Activated T-helper 1 cell treated with anti-CD3 and anti-CD28 coated beads, Interleukin-12 subunit alpha, Interleukin-12 subunit beta, Interleukin-2, Interleukin-4 antibody, amounts not matched to agents 30 ng/mL and 10 ng/mL and 1 ng/mL, durations not matched to agents 14 hours and 24 hours and 36 hours (primary cell): ENCODE measurements around the gene SPATA12. TPM values are rescaled to one million over a fixed set of nuclear protein-coding genes. Genes with fewer than 3 reads are reported as not detected.

Source experiments
- DNase-seq: peaks from one replicate; pipeline ENCODE4 v3.0.0; 2021; ENCODE audit warnings: low spot score
- H3K27ac Mint-ChIP-seq: one replicate; pipeline ENCODE4 v1.8.0; 2021; ENCODE audit warnings: mild to moderate bottlenecking, mixed read lengths
- H3K27me3 Mint-ChIP-seq: one replicate; pipeline ENCODE4 v1.8.0; 2022; ENCODE audit warnings: mild to moderate bottlenecking, moderate library complexity, mixed read lengths; ENCODE audit not compliant: insufficient read depth
- H3K36me3 Mint-ChIP-seq: one replicate; pipeline ENCODE4 v1.8.0; 2021; ENCODE audit warnings: low read depth, mixed read lengths
- H3K4me1 Mint-ChIP-seq: one replicate; pipeline ENCODE4 v1.8.0; 2021; ENCODE audit warnings: low read depth, mixed read lengths
- H3K4me3 Mint-ChIP-seq: one replicate; pipeline ENCODE4 v1.8.0; 2021; ENCODE audit warnings: mild to moderate bottlenecking, moderate library complexity, mixed read lengths
- H3K9me3 Mint-ChIP-seq: one replicate; pipeline ENCODE4 v1.8.0; 2021; ENCODE audit warnings: mixed read lengths
- intact Hi-C: fragments of 100-400 bp; cut with micrococcal nuclease; formaldehyde crosslinking; loops from one replicate; pipeline ENCODE4 v1.15.1; 2024
- total RNA-seq: library from RNA; stranded (reverse); gene quantifications from 2 replicates; pipeline ENCODE4 v1.2.3, GENCODE V29; 2022

SPATA12 gene
- total RNA-seq, 1 donor from 2014 or later = not detected

DNA sequence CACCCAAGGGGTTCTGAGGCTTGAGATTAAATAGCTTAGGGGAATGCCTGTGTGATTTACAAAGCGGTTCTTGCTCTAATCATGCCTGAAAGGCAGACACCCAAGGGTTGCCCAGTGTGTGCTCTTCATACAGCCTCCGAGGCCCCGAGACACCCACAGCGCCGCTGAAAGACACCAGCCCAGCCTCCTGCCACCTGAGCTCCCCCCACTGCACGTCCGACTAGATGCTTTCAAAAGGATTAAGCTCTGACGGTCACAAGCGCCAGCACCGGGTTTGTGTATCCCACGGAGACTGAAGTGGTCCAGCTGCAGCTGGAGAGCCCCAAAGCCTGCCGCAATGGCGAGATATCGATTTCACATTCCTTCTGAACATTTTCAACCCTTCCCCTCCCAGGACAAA lies 50.3 kb downstream of the SPATA12 start:
- H3K27ac Mint-ChIP-seq = no peak overlapping the region
- DNase-seq = no peak
- no peaks in the 10 kb centered on the region for H3K4me1 Mint-ChIP-seq
- intact Hi-C loops = no loop called here
- no peaks in the 10 kb centered on the region for H3K36me3 Mint-ChIP-seq
- no peak overlapping the region for H3K4me3 Mint-ChIP-seq
- H3K9me3 Mint-ChIP-seq = no peaks in the 10 kb centered on the region
- peaks cover 7% of the 10 kb centered on the region for H3K27me3 Mint-ChIP-seq

DNA sequence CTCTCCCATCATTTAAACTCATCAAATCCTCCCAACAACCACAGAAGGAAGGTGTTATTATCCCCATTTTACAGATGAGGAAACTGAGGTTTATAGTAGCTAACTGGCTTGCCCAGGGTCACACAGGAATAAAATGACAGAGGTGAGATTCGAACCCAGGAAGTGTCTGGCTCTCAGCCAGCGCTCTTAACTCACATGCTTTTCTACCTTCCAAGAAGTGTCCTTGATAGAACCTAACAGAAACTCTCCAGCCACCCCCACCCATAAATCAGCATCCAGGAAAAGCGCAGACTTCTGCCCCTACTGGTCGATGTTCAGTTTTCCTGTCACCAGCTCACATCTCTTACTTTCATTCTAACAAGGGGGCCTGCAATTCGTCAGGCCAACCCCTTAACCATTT lies 51.7 kb downstream of the SPATA12 start:
- Mint-ChIP-seq H3K27ac (no peak overlapping the region), H3K36me3 (no peaks in the 10 kb centered on the region), H3K4me3 (no peak overlapping the region), H3K9me3 (no peaks in the 10 kb centered on the region), H3K27me3 (peaks cover 9% of the 10 kb centered on the region), H3K4me1 (no peaks in the 10 kb centered on the region)
- no peak for DNase-seq
- intact Hi-C loops = no loop called here

GRCh38 chr3:57116501-57116900 lies 56.0 kb downstream of the SPATA12 start:
- intact Hi-C loops = no loop called here
- DNase-seq = no peak
- no peaks in the 10 kb centered on the region for H3K9me3 Mint-ChIP-seq
- H3K4me3 Mint-ChIP-seq = no peak overlapping the region
- H3K36me3 Mint-ChIP-seq = no peaks in the 10 kb centered on the region
- H3K4me1 Mint-ChIP-seq = no peaks in the 10 kb centered on the region
- H3K27me3 Mint-ChIP-seq = peaks cover 19% of the 10 kb centered on the region
- no peak overlapping the region for H3K27ac Mint-ChIP-seq

GRCh38 chr3:57118254-57118653 lies 57.8 kb downstream of the SPATA12 start:
- Mint-ChIP-seq H3K27me3 (peaks cover 21% of the 10 kb centered on the region), H3K4me3 (no peak overlapping the region), H3K9me3 (no peaks in the 10 kb centered on the region), H3K4me1 (no peaks in the 10 kb centered on the region), H3K27ac (no peak overlapping the region), H3K36me3 (no peaks in the 10 kb centered on the region)
- no peak for DNase-seq
- intact Hi-C loops = no loop called here

DNA sequence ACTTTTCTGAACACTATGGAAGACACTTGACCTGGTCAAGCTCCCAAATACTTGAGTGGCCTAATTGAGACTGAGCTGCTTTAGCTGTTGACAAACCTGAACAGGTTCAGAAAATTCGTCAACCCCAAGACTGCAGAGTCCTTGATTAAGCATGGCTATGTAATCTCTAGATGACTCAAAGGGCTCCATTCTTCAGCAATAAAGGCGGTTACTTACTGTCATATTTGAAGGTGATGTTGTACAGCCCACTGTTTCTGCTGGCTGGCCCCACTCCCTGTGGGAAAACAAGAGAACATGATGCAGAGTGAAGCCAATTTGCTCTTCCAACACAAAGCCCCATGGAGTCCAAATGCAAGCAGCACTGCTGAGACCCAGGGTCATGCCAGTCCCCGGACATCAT lies 59.6 kb downstream of the SPATA12 start:
- Mint-ChIP-seq H3K27ac (no peak overlapping the region), H3K4me3 (no peak overlapping the region), H3K9me3 (no peaks in the 10 kb centered on the region), H3K36me3 (no peaks in the 10 kb centered on the region), H3K4me1 (no peaks in the 10 kb centered on the region), H3K27me3 (peaks cover 21% of the 10 kb centered on the region)
- intact Hi-C loops = no loop called here
- DNase-seq = no peak

- peaks cover 16% of the 10 kb centered on the region for H3K27me3 Mint-ChIP-seq
- H3K9me3 Mint-ChIP-seq = no peaks in the 10 kb centered on the region
- DNase-seq = no peak
- no peaks in the 10 kb centered on the region for H3K4me1 Mint-ChIP-seq
- no peak overlapping the region for H3K27ac Mint-ChIP-seq
- H3K36me3 Mint-ChIP-seq = no peaks in the 10 kb centered on the region
- no peak overlapping the region for H3K4me3 Mint-ChIP-seq
- intact Hi-C loops = no loop called here
Measured at GRCh38 chr3:57120451-57121174, 60.1 kb downstream of the SPATA12 start.

Other genes starting within 250 kb of the SPATA12 start
- 0.15 TPM in 1 of 2 replicates, not detected in the other for gene IL17RD, start 104.7 kb downstream of the SPATA12 start, total RNA-seq
- gene HESX1, start 139.3 kb downstream of the SPATA12 start, total RNA-seq = 0.18 and 0.32 TPM in 2 replicates
- gene APPL1, start 167.1 kb downstream of the SPATA12 start, total RNA-seq = 39.9 and 46.0 TPM in 2 replicates
- not detected in 2 replicates for gene ASB14, start 232.0 kb downstream of the SPATA12 start, total RNA-seq